ENCODE measurements around the gene DNAAF3.
"Not testable (repeated sequence)": the region's sequence is repeated elsewhere in the genome, so short reads cannot be mapped to it uniquely, and the experiment has no call there.

Gene DNAAF3

DNA sequence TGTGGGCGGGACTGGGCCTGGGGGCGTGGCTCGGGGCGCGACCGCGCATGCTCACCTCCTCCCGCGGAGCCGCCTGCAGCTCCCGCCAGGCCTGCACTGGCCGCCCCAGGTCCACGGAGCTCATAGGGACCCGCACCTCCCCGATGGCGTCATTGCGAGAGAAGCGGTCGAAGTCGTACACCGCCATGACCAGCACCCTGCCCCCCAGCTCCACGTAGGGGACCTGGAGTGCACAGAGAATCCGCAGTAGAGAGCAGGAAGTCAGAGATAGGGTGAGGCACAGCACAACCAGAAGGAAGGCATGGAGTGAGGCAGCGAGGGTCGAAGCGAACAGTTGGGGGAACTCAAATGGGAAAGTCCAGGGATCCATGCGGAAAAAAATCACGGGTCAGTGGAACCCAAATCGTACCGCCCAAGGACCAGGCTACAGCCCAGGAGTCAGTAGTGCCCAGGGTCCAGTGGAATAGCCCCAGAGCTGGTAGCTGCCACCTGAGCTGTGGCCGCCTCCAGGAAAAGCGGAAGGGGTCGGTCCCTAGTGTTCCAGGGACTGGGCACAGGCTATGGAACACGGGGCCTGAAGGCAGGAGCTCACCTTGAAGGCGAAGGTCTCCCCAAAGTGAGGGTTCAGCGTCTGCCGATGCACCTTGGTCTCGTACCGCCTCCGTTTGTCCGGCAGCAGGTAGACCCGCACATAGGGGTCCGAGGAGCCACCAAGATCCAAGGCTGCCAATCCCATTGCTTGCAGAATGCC, 8.9 kb upstream of the DNAAF3 start:
- no peak for DNase-seq (ENCODE audit: low read depth)

DNA sequence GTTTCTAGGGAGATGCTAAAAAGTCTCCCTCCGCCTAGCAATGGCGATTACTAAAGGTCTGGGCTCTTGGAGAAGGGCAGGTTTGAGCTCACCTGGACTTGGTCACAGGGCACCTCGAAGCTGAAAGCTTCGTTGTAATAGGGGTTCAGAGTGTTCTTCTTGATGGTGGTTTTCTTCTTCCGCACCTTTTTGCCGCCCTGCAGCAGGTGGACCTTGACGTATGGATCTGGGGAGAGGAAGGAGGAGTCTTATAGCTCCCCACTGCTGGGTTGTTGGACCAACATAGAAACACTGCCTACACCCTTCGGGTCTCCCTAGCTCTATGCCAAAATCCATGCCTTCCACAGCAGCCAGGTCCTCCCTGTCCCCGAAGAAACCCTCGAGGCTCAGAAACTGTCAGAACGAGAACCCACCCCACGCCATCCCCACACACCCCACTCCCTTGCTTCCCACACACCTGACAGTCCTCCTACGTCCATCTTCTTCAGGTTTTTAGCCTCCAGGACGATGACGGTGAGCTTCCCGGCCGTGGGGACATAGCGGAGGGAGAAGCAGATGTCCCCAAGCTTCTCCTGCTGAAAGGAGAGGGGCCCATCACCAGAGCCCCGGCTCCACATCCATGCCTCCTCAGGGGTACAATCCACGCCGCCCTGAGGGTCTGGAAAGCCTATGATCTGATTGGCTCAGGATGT, 8.2 kb upstream of the DNAAF3 start:
- no peak for DNase-seq (ENCODE audit: low read depth)

DNA sequence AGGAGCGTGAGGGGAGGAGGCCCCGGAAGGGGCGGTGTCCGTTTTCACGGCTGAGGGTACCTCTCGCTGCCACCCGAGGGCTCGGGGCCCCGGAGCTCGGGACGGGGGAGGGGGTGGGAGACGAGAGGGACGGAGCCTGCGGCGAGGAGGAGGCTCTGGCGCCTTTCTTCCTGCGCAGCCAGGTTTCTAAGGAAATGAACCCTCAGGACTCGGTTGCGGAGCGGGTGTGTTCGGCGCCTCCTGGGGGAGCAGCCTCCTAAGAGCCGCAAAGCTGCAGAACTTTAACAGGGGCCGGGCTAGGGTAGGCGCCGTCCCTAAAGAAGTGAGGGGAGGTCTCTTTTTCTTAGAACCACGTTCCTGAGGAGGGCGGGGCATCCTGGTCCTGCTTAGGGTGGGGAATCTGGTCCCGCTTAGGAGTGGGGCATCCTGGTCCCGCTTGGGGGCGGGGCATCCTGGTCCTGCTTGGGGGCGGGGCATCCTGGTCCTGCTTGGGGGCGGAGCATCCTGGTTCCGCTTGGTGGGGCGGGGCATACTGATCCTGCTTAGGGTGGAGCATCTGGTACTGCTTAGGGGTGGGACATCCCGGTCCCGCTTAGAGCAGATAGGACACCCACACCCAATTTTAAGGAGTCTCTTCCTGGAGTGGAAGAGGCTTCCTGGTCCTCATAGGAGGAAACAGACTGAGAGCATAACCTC, 7.4 kb upstream of the DNAAF3 start:
- DNase-seq (ENCODE audit: low read depth), result peak; percentile 49

DNA sequence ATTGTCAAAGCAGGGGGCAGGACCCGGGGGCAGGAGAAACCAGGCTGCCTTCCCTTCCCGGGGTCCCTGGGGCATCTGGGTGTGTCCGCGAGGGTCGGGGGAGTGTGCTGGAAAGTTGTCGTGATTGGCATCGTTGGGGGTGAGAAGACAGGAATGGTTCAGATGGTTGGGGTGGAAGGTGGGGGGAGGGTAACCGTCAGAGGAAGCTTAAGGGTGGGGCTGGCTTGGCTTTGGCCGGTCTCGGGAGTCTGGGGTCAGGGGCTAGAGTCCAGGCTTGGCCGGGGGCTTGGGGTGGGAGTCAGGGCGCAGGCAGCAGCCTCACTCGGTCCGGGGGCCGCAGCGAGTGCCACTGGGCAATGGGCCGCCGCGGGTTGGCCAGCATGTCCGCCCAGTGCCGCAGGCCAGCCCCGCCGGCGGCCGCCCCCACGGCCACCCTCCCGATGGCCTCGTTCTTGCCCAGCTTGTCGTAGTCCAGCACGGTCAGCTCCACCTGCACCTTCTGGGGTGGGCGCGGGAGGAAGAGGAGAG, 6.8 kb upstream of the DNAAF3 start:
- no peak for DNase-seq (ENCODE audit: low read depth)

DNA sequence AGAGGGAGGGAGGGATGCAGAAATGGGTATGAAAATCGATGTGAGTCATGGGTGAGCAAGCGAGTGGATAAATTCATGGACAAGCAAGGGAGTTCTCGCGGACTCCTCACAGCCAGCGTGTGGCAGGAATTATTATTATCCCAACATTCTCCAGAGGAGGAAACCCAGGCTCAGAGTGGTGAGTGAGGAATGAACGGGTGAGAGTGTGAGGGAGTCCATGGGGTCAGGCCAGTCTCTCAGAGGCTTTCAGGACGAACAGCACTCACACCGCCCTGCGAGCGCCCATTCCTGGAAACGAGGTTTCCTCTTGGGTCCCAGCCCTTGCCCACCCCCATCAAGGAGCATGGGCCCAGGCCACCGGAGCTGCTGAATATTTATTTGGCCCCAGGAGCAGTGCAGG, 6.3 kb upstream of the DNAAF3 start:
- DNase-seq (ENCODE audit: low read depth), result peak; percentile 64

DNA sequence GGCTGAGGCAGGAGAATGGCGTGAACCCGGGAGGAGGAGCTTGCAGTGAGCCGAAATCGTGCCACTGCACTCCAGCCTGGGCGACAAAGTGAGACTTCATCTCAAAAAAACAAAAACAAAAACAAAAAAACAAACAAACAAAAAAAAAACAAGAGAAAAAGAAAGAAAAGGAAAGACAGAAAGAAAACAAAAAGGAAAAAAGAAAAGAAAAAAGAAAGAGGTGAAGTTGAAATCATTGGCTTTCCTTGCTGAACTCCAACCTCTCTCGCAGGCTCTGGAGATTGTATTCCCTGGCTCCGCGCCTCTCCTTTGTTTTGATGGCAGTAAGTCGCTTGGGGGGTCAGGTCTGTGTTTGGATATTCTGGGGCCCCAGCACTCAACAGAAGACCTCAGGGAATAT, 5.9 kb upstream of the DNAAF3 start:
- DNase-seq (ENCODE audit: low read depth), result not testable (repeated sequence)

DNA sequence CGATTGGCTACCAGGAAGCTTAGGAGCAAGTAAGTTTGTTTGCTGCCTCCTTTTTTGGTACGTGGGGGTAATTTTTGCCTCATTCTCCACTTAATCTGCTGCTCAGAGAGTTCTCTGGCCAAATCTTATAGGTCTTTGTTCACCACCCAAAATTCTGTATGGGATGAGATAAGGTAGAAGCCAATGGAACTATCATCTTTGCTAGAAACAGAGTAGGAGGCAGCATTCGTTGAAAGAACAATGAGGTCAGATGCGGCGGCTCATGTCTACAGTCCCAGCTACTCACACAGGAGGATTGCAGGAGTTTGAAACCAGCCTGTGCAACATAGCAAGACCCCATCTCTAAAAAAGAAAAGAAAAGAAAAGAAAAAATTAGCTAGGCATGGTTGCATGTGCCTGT, 5.0 kb upstream of the DNAAF3 start:
- no peak for DNase-seq (ENCODE audit: low read depth)

DNA sequence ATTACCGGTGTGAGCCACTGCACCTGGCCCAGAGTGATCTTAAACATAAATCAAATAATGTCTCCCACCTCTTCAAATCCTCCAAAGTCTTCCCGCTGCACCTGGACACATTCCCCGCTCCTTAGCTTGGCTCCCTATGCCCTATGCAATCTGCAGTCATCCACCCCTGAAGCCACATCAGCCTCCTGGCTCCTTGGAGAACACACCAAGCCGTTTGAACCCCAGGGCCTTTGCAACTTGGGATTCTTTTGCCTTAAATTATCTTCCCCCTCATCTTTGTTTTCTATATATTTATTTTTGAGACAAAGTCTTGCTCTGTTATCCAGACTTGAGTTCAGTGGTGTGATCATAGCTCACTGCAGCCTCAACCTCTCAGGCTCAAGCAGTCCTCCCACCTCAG, 2.7 kb upstream of the DNAAF3 start:
- DNase-seq (ENCODE audit: low read depth), result no peak

DNA sequence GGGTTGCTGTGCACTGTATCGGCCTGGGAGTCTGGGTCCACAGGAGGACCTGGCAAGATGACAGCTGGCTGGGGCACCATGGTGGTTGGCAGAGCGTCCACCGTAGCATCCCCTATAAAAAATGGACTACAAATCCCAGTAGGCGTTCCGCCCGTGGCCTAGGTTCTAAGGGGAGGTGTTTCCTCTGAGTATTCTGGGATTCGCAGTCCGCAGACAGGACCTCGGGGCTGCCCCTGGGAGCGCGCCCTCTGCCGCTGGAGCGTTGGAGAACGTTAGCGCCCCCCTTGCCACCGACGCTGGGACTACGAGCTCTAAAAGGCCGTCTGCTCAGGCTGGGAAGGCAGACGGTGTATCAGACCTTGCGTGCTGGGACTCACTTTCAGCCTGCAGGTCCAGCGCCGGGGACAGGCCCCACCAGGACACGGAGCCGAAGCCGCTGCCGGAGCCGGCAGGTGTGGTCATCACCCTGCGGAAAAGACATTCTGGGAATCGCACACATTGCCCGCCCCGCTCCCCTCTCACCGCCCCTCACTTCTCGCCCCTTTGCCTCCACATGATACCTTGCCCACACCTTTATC, 372 bp downstream of the DNAAF3 start:
- peak; percentile 84 for DNase-seq (ENCODE audit: low read depth)

DNA sequence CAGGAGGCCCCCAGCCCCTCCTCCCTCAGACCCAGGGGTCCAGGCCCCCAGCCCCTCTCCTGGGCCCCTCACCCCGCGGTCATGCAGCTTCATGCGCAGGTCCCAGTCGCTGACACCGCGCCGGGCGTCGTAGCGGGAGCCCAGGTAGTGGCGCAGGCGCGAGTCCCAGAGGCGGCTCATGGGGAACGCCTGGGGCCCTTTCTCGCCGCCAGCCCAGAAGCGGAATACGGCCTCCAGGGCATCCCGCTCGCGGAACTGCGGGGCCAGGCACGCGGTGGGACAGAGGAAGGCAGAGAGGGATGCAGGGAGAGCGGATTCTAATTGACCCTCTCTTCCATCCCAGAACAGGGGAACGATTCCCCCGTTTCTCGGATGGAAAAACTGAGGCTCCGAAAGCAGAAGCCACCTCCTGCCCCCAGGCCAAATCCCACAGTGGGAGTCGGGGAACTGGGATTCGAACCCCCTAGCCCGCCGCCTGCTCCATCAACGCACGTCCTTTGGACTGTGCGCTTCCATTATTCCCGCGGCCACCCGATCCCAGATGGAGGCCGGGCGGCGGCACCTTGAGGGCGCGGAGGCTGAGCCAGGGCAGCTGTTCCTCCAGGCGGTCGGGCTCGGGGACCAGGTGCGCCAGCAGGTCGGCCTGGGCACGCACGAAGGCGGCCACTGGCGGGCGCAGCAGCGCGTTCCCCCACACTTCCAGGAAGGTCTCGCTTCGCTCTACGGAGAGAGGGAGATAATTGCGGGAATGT, 4.7 kb downstream of the DNAAF3 start:
- DNase-seq (ENCODE audit: low read depth), result no peak

DNA sequence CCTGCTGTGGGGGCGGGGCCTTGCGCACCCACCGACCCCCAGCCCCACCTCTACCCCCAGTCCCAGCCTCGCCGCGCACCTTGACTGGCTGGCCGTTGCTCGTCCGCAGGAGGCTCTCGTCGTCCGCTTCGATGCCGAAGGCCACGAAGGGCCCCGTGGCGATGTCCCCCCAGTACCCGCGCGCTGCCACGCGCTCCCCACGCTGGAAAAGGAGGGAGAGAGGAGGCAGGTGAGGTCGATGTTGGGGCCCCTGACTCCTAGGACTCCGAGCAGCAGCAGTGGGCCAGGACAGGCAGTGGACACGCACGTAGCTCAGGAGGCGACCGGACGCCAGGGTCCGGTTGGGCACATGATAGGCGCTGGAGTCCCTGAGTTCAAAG, 5.4 kb downstream of the DNAAF3 start:
- no peak for DNase-seq (ENCODE audit: low read depth)

DNA sequence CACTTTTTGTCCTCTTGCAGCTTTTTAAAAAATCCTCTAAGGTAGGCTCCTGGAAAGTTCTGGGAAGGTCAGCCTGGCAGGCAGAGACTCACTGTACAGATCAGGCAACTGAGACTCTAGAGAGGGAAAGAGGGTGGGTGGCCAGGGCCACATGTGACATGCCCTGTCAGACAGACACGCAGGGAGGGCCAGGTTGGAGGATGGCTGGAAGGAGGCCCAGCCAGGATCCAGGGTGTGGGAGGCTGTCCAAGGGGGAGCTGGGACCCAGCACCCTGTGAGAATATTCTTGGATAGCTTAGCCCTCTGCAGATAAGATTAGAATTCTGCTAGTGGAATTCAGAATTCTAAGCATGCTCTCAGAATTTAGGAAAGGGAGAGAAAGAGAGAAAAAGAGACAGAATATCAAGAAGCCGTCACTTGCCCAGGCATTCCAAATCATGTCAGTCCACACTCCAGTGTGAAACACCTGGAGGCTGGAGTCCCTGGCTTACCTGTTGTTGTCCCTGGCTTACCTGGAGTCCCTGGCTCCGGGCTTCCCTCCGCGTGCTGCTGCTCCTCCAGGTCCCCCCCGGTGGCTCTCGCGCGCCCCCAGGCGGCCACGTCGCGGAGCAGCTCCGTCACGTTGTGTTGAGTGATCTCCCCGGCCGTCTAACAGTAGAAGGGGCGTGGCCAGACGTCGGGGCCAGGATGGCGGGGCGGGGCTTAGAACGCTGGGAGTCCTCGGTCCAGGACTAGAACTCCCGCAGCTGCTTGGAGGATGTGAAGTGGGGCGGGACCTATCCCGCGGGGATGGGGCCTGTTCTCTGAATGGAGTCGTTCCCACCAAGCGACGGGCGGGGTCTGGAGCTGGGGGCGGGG, 6.1 kb downstream of the DNAAF3 start:
- peak; percentile 65 for DNase-seq (ENCODE audit: low read depth)

DNA sequence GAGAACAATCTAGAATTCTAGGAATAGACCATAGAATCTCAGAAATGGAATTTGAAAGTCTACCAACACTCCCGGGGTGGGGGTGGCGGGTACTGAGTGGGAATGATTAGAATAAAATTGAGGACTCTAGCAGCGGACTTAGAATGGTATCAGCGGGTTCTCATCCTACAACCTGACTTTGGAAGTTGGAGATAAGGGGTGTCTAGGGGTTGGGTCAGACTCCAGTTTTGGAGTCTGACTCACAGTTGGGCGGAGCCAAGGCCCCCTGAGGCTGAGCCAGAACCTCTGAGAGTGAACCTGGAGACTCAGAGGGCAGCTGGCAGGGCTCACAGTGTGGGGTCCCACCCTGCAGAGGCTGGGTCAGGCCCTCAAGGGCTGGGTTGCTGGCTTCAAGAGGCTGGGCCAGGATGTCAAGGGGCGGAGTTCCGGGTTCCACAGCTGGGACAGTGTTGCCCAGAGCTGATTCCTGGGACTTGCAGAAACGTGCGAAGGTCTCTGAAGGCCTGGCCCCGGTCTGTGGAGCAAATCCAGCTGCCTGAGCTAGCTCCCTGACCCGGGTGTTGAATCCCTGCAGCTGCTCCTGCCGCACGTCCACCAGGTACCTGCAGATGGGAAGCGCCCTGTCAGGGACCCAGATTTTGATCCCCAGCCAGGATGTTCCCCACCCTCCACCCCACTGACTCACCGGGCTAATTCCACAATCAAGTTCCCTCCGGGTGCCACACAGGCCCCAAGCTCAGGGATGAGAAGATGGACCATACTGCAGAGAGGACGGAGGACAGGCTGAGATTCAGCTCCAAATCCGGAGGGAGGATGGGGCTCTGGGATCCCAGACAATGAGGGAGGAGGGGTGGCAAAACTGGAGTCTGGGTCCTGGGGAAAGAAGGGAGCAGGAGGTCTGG, 7.3 kb downstream of the DNAAF3 start:
- DNase-seq (ENCODE audit: low read depth), result peak; percentile 22

DNA sequence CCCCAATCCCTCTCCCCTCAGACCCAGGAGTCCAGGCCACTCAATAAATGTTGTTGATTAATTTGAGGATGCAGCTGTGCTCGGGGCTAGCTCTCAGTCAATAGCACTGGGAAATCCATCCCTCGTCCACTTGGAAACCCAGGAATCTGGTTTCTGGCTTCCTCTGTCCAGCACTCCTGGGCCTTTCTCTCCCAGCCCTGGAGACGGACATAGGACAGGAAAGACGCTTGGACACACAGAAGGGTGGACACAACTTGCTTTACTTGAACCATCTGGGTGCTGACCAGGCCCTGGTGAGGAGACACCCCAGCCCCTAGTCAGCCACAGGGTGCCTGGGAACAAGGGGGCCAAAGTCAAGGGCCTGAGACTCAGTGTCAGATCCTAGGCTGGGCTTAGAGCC, 8.0 kb downstream of the DNAAF3 start:
- no peak for DNase-seq (ENCODE audit: low read depth)

DNA sequence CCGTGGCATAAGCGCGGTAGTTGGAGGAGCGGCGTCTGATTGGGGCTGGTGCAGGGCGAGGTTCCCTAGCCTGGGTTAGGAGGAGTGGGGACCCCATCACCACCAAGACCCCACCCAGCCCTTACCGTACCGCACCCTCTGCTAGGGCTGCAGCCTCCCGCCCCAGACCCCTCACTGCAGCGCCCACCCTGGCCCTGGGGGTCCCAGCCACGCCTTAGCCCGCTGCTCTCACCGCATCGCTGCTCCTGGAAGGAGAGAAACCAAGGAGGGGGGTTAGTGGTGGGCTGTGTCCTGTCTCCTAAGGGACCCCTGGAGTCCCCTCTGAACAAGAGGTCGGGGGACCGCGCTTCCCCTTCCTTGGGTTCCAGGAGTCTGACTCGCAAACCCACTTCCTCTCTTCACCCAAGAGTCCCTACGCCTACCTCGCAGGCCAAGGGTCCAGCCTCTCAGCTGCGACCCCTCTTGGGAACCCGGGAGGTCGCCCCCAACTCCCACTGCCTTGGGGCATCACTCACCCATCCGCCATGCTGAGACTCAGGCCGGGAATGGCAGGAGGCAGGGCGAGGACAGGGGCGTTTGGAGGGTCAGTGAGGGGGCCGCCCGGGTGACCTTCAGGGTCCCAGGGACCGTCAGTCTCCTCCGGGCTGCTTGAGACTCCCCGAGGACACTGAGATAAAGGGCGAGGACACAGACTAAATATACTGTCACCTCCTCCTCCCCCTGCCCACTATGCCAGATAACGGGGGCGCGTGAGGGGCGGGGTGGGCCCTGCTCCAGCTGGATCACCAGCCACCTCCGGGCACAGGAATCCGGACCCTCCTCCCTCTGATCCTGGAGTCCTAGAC, 9.1 kb downstream of the DNAAF3 start, which contains the start of gene TNNI3:
Gene TNNI3 (minus strand): TSS at position 669 of the 845 bp plus-strand sequence. CDS start 143 bp downstream, at position 526.
- DNase-seq (ENCODE audit: low read depth), result no peak

DNA sequence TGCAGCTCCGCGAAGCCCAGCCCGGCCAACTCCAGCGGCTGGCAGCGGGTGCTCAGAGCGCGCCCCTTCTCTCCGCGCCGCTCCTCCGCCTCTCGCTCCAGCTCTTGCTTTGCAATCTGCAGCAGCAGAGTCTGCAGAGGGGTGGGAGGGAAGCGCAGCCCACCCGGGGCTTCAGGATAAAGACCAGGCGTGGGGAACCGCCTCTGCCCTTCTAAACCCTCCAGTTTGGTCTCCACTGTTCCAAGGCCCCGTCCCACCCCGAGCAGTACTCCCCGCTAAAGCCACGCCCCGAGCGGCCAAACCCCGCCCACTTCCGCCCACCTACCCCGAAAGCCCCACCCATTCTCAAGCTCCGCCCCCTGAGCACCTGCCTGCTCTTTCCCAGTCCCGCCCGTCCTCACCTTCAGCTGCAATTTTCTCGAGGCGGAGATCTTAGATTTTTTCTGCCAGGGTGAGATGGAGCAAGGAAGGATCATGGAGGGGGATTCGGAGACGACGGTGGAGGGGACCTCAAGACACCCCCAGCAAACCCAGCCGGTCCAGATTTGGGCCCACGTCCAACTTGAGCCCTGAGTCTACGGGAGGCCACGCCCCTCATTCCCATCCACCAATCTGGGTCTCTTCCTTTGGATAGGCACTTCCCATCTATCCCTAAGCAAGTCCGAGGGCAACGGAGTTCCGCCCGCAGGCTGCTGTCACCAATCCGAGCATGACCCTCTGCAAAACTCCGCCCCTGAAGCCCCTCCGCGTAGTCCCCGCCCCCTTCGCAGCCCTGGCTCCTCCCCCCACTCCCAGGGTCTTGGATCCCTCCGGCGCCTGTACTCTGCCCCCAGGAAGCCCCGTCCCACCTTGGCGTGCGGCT, 10.0 kb downstream of the DNAAF3 start:
- peak; percentile 20 for DNase-seq (ENCODE audit: low read depth)

DNA sequence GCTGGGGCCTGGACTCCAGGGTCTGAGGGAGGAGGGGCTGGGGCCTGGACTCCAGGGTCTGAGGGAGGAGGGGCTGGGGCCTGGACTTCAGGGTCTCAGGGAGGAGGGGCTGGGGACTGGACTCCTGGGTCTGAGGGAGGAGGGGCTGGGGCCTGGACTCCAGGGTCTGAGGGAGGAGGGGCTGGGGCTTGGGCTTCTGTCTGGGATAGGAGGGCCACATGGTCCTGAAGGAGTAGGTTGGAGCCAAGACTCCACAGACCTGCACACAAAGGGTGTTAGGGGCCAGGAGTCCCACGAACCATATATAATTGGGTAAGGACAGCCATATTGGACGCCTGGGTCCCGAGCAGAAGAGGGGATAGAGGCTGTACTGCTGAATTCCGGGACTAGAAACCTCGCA, 10.6 kb downstream of the DNAAF3 start:
- not testable (repeated sequence) for DNase-seq (ENCODE audit: low read depth)
